ENCODE results near the gene CHST1.

- no peak for TF ChIP-seq CTCF (conservative IDR thresholded peaks at IDR 0.05; ENCODE audit: low read length)
- TF ChIP-seq EZH2phosphoT487 (IDR thresholded peaks at IDR 0.05; ENCODE audit: borderline replicate concordance, low read depth, low read length), result no peak
Observed at GRCh38 chr11:45684440-45684839, 19.0 kb upstream of the CHST1 start.

Measured in OCI-LY7 (cell line).